ENCODE results near the gene NCMAP.

DNA sequence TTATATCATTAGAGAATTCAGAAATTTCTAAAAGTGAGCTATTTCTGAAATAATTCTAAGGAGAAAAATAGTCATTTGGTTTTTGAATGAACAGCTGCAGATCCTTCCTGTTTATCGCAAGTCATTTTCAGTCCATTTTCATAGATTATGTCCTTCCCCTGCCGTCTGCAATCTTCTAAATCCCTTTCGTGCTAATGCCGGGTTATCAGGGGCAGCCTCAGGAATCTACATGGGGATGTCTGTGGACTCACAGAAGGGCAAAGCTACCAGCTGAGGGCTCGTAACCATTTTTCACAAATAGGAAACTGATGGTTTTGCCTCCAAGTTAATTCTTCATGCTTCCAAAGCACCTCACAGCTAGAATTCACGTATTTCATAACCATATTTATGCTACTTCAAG lies 30.3 kb upstream of the NCMAP start:
- TF ChIP-seq POLR2A (IDR thresholded peaks at IDR 0.05) = no peak
- TF ChIP-seq POLR2AphosphoS5 (IDR thresholded peaks at IDR 0.05) = no peak
- TF ChIP-seq, protein P1, sequence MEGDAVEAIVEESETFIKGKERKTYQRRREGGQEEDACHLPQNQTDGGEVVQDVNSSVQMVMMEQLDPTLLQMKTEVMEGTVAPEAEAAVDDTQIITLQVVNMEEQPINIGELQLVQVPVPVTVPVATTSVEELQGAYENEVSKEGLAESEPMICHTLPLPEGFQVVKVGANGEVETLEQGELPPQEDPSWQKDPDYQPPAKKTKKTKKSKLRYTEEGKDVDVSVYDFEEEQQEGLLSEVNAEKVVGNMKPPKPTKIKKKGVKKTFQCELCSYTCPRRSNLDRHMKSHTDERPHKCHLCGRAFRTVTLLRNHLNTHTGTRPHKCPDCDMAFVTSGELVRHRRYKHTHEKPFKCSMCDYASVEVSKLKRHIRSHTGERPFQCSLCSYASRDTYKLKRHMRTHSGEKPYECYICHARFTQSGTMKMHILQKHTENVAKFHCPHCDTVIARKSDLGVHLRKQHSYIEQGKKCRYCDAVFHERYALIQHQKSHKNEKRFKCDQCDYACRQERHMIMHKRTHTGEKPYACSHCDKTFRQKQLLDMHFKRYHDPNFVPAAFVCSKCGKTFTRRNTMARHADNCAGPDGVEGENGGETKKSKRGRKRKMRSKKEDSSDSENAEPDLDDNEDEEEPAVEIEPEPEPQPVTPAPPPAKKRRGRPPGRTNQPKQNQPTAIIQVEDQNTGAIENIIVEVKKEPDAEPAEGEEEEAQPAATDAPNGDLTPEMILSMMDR (IDR thresholded peaks at IDR 0.05) = no peak
